HepG2 (cell line): ENCODE results near the gene LDLRAD4. TPM values are rescaled to one million over a fixed set of nuclear protein-coding genes. Genes with fewer than 3 reads are reported as not detected.

Source experiments
- ATAC-seq: fragments of 200-7000 bp; cut with Tn5 transposase; 3 replicates; pipeline ENCODE4 v1.9.1; 2020; ENCODE audit warnings: mild to moderate bottlenecking, moderate library complexity
- BruUV-seq: library from RNA; stranded (reverse); fragments of 400-500 nt; replicated peaks from 2 replicates; lab custom pipeline; 2021; lab: Mats Ljungman, UMichigan
- CTCF ChIA-PET: fragments of 300-600 bp; formaldehyde crosslinking; extraction: SDS; loops from one replicate; lab custom pipeline; 2021; ENCODE audit warnings: low total read pairs, inconsistent platforms, low intra/inter-chr PET ratio; lab: Yijun Ruan, JAX
- POLR2A ChIA-PET: fragments of 350-600 bp; sonication (Branson Sonifier 250); formaldehyde crosslinking; loops from one replicate; lab custom pipeline; 2020; ENCODE audit warnings: antibody characterized with exemption, inconsistent platforms; lab: Yijun Ruan, JAX
- DNase-seq: peaks from one replicate; pipeline ENCODE4 v3.0.0-alpha.2; 2015; ENCODE audit warnings: low spot score
- FAIRE-seq: peaks from 3 replicates; lab custom pipeline; 2011; peaks lifted over from hg19 to GRCh38; lab: Jason Lieb, UNC
- H2AFZ ChIP-seq: one replicate; pipeline ENCODE4 v1.6.1; 2011; ENCODE audit warnings: low read length, inconsistent platforms
- H3K27ac ChIP-seq: fragments of 300-600 bp; 3 replicates; pipeline ENCODE4 v1.8.0; 2011; ENCODE audit warnings: mixed run types, mild to moderate bottlenecking, mixed read lengths, low read length, inconsistent platforms; ENCODE audit not compliant: insufficient read depth; ENCODE audit errors: extremely low read length
- H3K27me3 ChIP-seq, 2 experiments: fragments of 200-600 bp in 1 of 2; 2 replicates in 1 of 2; 3 replicates in 1 of 2; pipeline versions ENCODE4 v1.6.0 to v1.8.0; 2011; ENCODE audit warnings: low read length in 2 of 2, mild to moderate bottlenecking in 2 of 2, moderate library complexity in 2 of 2, inconsistent platforms in 1 of 2; ENCODE audit not compliant: insufficient read depth in 2 of 2, control insufficient read depth in 1 of 2
- H3K36me3 ChIP-seq, 2 experiments: fragments of 200-600 bp in 1 of 2; replicated peaks in 1 of 2; 2 replicates in 1 of 2; 3 replicates in 1 of 2; pipeline versions ENCODE4 v1.5.1 to v1.8.0; 2011; ENCODE audit warnings: low read length in 2 of 2, inconsistent platforms in 1 of 2; ENCODE audit not compliant: insufficient read depth in 2 of 2, control insufficient read depth in 1 of 2
- H3K4me1 ChIP-seq: 2 replicates; pipeline ENCODE4 v1.5.1; 2012; ENCODE audit warnings: low read length, inconsistent platforms; ENCODE audit not compliant: insufficient read depth
- H3K4me2 ChIP-seq: 2 replicates; pipeline ENCODE4 v1.6.0; 2011; ENCODE audit warnings: low read depth, low read length, inconsistent platforms
- H3K4me3 ChIP-seq, 3 experiments: fragments of 200-600 bp in 1 of 3; sonication (generic), shearing (Covaris generic) in 1 of 3; replicated peaks in 1 of 3; 2 replicates each; pipeline ENCODE4 v1.5.1; 2011 to 2016; ENCODE audit warnings: low read length in 3 of 3, inconsistent platforms in 2 of 3, low read depth in 2 of 3, mild to moderate bottlenecking in 2 of 3, control low read depth in 1 of 3, mixed read lengths in 1 of 3; ENCODE audit not compliant: insufficient read depth in 1 of 3
- H3K79me2 ChIP-seq: one replicate; pipeline ENCODE4 v1.6.1; 2011; ENCODE audit warnings: low read length, inconsistent platforms; ENCODE audit not compliant: insufficient read depth
- H3K9ac ChIP-seq: 2 replicates; pipeline ENCODE4 v1.6.0; 2011; ENCODE audit warnings: mild to moderate bottlenecking, low read depth, low read length, inconsistent platforms; ENCODE audit not compliant: insufficient read depth
- H3K9me3 ChIP-seq: 2 replicates; pipeline ENCODE4 v1.5.1; 2012; ENCODE audit warnings: mild to moderate bottlenecking, low read length
- H4K20me1 ChIP-seq: 2 replicates; pipeline ENCODE4 v1.6.0; 2011; ENCODE audit warnings: inconsistent platforms, mild to moderate bottlenecking, low read length, moderate library complexity; ENCODE audit not compliant: insufficient read depth
- CEBPZ ChIP-seq: IDR thresholded peaks from 2 replicates; pipeline ENCODE4 v1.6.1; 2012; ENCODE audit warnings: low read length, improper control_type of control experiment
- CSRNP2 ChIP-seq: sonication (generic); formaldehyde crosslinking; conservative IDR thresholded peaks from 2 replicates; pipeline ENCODE4 v1.8.0; 2022; ENCODE audit warnings: low read depth, missing genetic modification reagents
- HMG20A ChIP-seq: IDR thresholded peaks from 2 replicates; pipeline ENCODE4 v1.6.1; 2016; ENCODE audit warnings: borderline replicate concordance
- SMC3 ChIP-seq: IDR thresholded peaks from 2 replicates; pipeline ENCODE4 v1.6.1; 2011; ENCODE audit warnings: low read length, improper control_type of control experiment
- YEATS4 ChIP-seq: sonication (generic); formaldehyde crosslinking; IDR thresholded peaks from 2 replicates; pipeline ENCODE4 v1.4.0; 2020; ENCODE audit warnings: missing genetic modification reagents, borderline replicate concordance
- YY1 ChIP-seq: IDR thresholded peaks from 2 replicates; pipeline ENCODE4 v1.6.1; 2011; ENCODE audit warnings: low read length, low read depth, moderate library complexity, mild to moderate bottlenecking; ENCODE audit not compliant: insufficient read depth, insufficient replicate concordance
- ZNF160 ChIP-seq: sonication (generic); formaldehyde crosslinking; IDR thresholded peaks from 2 replicates; pipeline ENCODE4 v1.8.0; 2022; ENCODE audit warnings: mild to moderate bottlenecking, inconsistent platforms, missing genetic modification reagents
- ZNF451 ChIP-seq: sonication (generic); formaldehyde crosslinking; IDR thresholded peaks from 2 replicates; pipeline ENCODE4 v1.5.0; 2020; ENCODE audit warnings: mild to moderate bottlenecking, missing genetic modification reagents
- ZNF570 ChIP-seq: sonication (generic); formaldehyde crosslinking; IDR thresholded peaks from 2 replicates; pipeline ENCODE4 v1.4.0; 2020; ENCODE audit warnings: mild to moderate bottlenecking, missing genetic modification reagents, borderline replicate concordance
- ZNF772 ChIP-seq: sonication (generic); formaldehyde crosslinking; IDR thresholded peaks from 2 replicates; pipeline ENCODE4 v1.5.0; 2020; ENCODE audit warnings: mild to moderate bottlenecking, missing genetic modification reagents
- ZNF773 ChIP-seq: sonication (generic); formaldehyde crosslinking; IDR thresholded peaks from 2 replicates; pipeline ENCODE4 v1.4.0; 2020; ENCODE audit warnings: missing genetic modification reagents, borderline replicate concordance
- WGBS: methylation state at CpG from one replicate; pipeline ENCODE4 v1.1.6; 2017; ENCODE audit warnings: low lambda C conversion rate; 5-methylcytosine and 5-hydroxymethylcytosine counted together
- in situ Hi-C: cut with HindIII; loops from 2 replicates; pipeline ENCODE4 v1.10.0; 2017; ENCODE audit warnings: low pct_unique_long_range_greater_than_20kb; ENCODE audit not compliant: extremely low pct_ligation_motif_present
- intact Hi-C: fragments of 100-400 bp; cut with micrococcal nuclease; formaldehyde crosslinking; loops from one replicate; pipeline ENCODE4 v1.10.0; 2022; ENCODE audit not compliant: unreplicated experiment
- polyA plus RNA-seq, 8 experiments: library from polyadenylated mRNA; depleted of rRNA in 3 of 8; stranded (reverse) in 7 of 8; unstranded in 1 of 8; fragments of >200 nt; fragmentation: Illumina TruSeq in 4 of 8; extraction: Trizol in 4 of 8; gene quantifications; 2 replicates each; pipeline versions ENCODE4 v1.2.1 to v1.2.3, GENCODE V29; 2011 to 2016; ENCODE audit warnings: low read depth in 4 of 8, missing spikeins in 1 of 8, mixed read lengths in 1 of 8; ENCODE audit not compliant: insufficient read depth in 1 of 8
- total RNA-seq, 5 experiments: library from RNA; depleted of rRNA; stranded (reverse); fragments of >200 nt; fragmentation: Illumina TruSeq; extraction: Trizol; gene quantifications; 2 replicates each; pipeline ENCODE4 v1.2.3, GENCODE V29; 2016; ENCODE audit warnings: low read depth in 1 of 5

The LDLRAD4 gene
- total and polyA plus RNA-seq, 2 of the 13 experiments (the other 11 are each of a cell fraction or from before 2014, with no cell fraction given) = 13.6 to 20.9 TPM

- no peak for ATAC-seq
- ChIA-PET POLR2A (no interaction called here), CTCF (no interaction called here)
- in situ Hi-C loops (no loop called here), intact Hi-C loops (no loop called here)
- H3K27ac ChIP-seq = no peak overlapping the region
- H3K4me3 ChIP-seq = no peak overlapping the region
- H3K4me1 ChIP-seq = peaks cover 20% of the 10 kb centered on the region
- peaks cover 0 to 5% of the 10 kb centered on the region in 2 experiments; a peak in 1 of 5 replicates for H3K36me3 ChIP-seq
- no peaks in the 10 kb centered on the region for H3K27me3 ChIP-seq
- TF ChIP-seq ZNF773 (CRISPR knock-in tag) (no peak), CSRNP2 (CRISPR knock-in tag) (no peak), HMG20A (no peak), ZNF160 (CRISPR knock-in tag) (no peak), ZNF570 (CRISPR knock-in tag) (no peak), ZNF772 (CRISPR knock-in tag) (no peak), CEBPZ (no peak), YEATS4 (CRISPR knock-in tag) (no peak), ZNF451 (CRISPR knock-in tag) (no peak), YY1 (no peak), SMC3 (no peak)
- no peak overlapping the region for H3K4me2 ChIP-seq
- H3K79me2 ChIP-seq = no peaks in the 10 kb centered on the region
- no peaks in the 10 kb centered on the region for H4K20me1 ChIP-seq
- DNase-seq = no peak
- H3K9ac ChIP-seq = no peak overlapping the region
- FAIRE-seq = no peak
- 91% methylated on average over 16 of the region's 17 CpGs for WGBS
- H3K9me3 ChIP-seq = no peaks in the 10 kb centered on the region
- BruUV-seq = no TSS peak
- H2AFZ ChIP-seq = no peak overlapping the region
Observed at GRCh38 chr18:13437796-13438506, 219.4 kb downstream of the LDLRAD4 start.
